ENCODE data around the gene TNXB. TPM values are rescaled to one million over a fixed set of nuclear protein-coding genes. Genes with fewer than 3 reads are reported as not detected.
"Not testable (repeated sequence)": the region's sequence is repeated elsewhere in the genome, so short reads cannot be mapped to it uniquely, and the experiment has no call there.

Gene TNXB
- total and polyA plus RNA-seq, 2 experiments from 2014 or later = 2.0 to 6.0 TPM

- TF ChIP-seq ETS1 (IDR thresholded peaks at IDR 0.05) (no peak), ZNF331 (CRISPR knock-in tag; IDR thresholded peaks at IDR 0.05; ENCODE audit: low read depth) (no peak)
Observed at GRCh38 chr6:32102255-32102654, 6.9 kb downstream of the TNXB start (continued).

- not testable (repeated sequence) for H3K4me1 ChIP-seq (ENCODE audit: insufficient read depth); H3F3A ChIP-seq (replicated peaks; ENCODE audit: low read depth); H4K20me1 ChIP-seq (replicated peaks; ENCODE audit: insufficient read depth); H3K27ac Mint-ChIP-seq; H3K79me2 ChIP-seq (replicated peaks; ENCODE audit: insufficient read depth); H2AFZ ChIP-seq; H3K9me2 ChIP-seq (ENCODE audit: insufficient read depth); H3K4me3 ChIP-seq; H3K4me2 ChIP-seq; ATAC-seq; DNase-seq (ENCODE audit: low spot score); H3K36me3 ChIP-seq (ENCODE audit: insufficient read depth); H3K9me3 Mint-ChIP-seq; H3K36me3 Mint-ChIP-seq (ENCODE audit: low read depth); H3K4me3 Mint-ChIP-seq; H3K27ac ChIP-seq (ENCODE audit: low read depth); H3K4me1 Mint-ChIP-seq
- H3K27me3 ChIP-seq (ENCODE audit: insufficient read depth) = peaks cover 30% of the 10 kb centered on the region
- H3K27me3 Mint-ChIP-seq (ENCODE audit: insufficient read depth, low read depth, poor library complexity) = peaks cover 21% of the 10 kb centered on the region
Observed at GRCh38 chr6:32100251-32100650, 8.9 kb downstream of the TNXB start.

GRCh38 chr6:32097364-32097763, 11.8 kb downstream of the TNXB start:
- no peaks in the 10 kb centered on the region for H3K9me3 Mint-ChIP-seq
- no peak for DNase-seq (ENCODE audit: low spot score)
- peaks cover 35% of the 10 kb centered on the region for H3K27me3 ChIP-seq (ENCODE audit: insufficient read depth)
- TF ChIP-seq CTCF (conservative IDR thresholded peaks at IDR 0.05; ENCODE audit: low read depth in 2 of 2) = no peak
- no peak for TF ChIP-seq EZH2 (IDR thresholded peaks at IDR 0.05; ENCODE audit: low read depth, unreplicated experiment)
- no peak for TF ChIP-seq ZNF462 (CRISPR knock-in tag; IDR thresholded peaks at IDR 0.05)
- no peak for TF ChIP-seq STAT1 (IDR thresholded peaks at IDR 0.05; ENCODE audit: unreplicated experiment)
- no peak for TF ChIP-seq ZNF331 (CRISPR knock-in tag; IDR thresholded peaks at IDR 0.05; ENCODE audit: low read depth)
- no peak for TF ChIP-seq POLR2AphosphoS5 (IDR thresholded peaks at IDR 0.05; ENCODE audit: low read depth)
- TF ChIP-seq ZNF114 (CRISPR knock-in tag; IDR thresholded peaks at IDR 0.05) = no peak
- TF ChIP-seq ETS1 (IDR thresholded peaks at IDR 0.05) = no peak

More at GRCh38 chr6:32097364-32097763, 11.8 kb downstream of the TNXB start:
- no peaks in the 10 kb centered on the region for H3K36me3 Mint-ChIP-seq (ENCODE audit: low read depth)
- Histone ChIP-seq H3K4me2 (no peak overlapping the region), H3F3A (replicated peaks; ENCODE audit: low read depth) (no peaks in the 10 kb centered on the region), H2AFZ (no peak overlapping the region), H4K20me1 (replicated peaks; ENCODE audit: insufficient read depth) (no peaks in the 10 kb centered on the region), H3K9me2 (ENCODE audit: insufficient read depth) (no peaks in the 10 kb centered on the region), H3K4me1 (ENCODE audit: insufficient read depth) (no peaks in the 10 kb centered on the region), H3K4me3 (no peak overlapping the region), H3K79me2 (replicated peaks; ENCODE audit: insufficient read depth) (no peaks in the 10 kb centered on the region), H3K36me3 (ENCODE audit: insufficient read depth) (no peaks in the 10 kb centered on the region), H3K27ac (ENCODE audit: low read depth) (no peak overlapping the region)
- H3K4me1 Mint-ChIP-seq = no peaks in the 10 kb centered on the region; the same call in 2 of the 3 replicates
- no peak overlapping the region for H3K4me3 Mint-ChIP-seq
- peaks cover 22% of the 10 kb centered on the region for H3K27me3 Mint-ChIP-seq (ENCODE audit: insufficient read depth, low read depth, poor library complexity)
- no peak overlapping the region for H3K27ac Mint-ChIP-seq
- no peak for ATAC-seq
